Neural progenitor cell (in vitro differentiated cells): ENCODE measurements around the gene TERC.

Experiments used
- CTCF ChIP-seq: fragments of 200-600 bp; sonication (generic); IDR thresholded peaks from 2 replicates; pipeline ENCODE4 v1.5.1; 2017; ENCODE audit warnings: antibody characterized with exemption, mild to moderate bottlenecking
- EZH2phosphoT487 ChIP-seq: fragments of 200-600 bp; sonication (generic); IDR thresholded peaks from 2 replicates; pipeline ENCODE4 v1.6.1; 2017; ENCODE audit warnings: antibody characterized with exemption

GRCh38 chr3:169781209-169781855 is 16.5 kb upstream of the TERC start:
- TF ChIP-seq CTCF (no peak), EZH2phosphoT487 (no peak)
